Activated CD4-positive, alpha-beta T cell treated with anti-CD3 and anti-CD28 coated beads for 48 hours (primary cell): Measurements from ENCODE around the gene AKAP14.
"Not testable (repeated sequence)": the region's sequence is repeated elsewhere in the genome, so short reads cannot be mapped to it uniquely, and the experiment has no call there.

ENCODE experiments used
- DNase-seq: peaks from one replicate; pipeline ENCODE4 v3.0.0-alpha.2; 2020

AKAP14 gene

DNA sequence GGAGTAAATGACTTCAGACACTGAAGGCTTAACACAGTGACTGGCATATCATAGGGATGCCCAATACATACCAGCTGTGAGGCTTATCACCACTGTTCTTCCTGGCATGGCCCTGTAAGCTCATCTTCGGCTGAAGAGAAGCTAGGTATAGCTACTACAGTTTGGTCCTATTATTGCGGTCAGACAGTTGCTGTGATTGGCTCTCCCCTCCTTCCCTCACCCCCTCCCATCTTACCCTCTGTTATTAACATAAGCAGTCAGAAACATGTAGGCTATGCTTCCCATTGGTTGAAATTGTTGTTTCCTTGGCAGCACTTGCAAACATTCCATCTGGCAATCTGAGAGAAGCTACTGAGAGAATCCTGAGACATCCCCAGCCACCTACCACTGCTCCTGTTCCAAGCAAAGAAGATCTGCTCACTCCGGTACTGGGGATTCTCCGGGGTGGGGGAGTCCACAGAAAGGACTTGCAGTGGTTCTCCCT is at the start of gene AKAP14:
AKAP14 (plus strand) TSS at position 51 of the 484 bp plus-strand sequence. CDS start 7,331 bp downstream, outside the sequence.
- no peak for DNase-seq

DNA sequence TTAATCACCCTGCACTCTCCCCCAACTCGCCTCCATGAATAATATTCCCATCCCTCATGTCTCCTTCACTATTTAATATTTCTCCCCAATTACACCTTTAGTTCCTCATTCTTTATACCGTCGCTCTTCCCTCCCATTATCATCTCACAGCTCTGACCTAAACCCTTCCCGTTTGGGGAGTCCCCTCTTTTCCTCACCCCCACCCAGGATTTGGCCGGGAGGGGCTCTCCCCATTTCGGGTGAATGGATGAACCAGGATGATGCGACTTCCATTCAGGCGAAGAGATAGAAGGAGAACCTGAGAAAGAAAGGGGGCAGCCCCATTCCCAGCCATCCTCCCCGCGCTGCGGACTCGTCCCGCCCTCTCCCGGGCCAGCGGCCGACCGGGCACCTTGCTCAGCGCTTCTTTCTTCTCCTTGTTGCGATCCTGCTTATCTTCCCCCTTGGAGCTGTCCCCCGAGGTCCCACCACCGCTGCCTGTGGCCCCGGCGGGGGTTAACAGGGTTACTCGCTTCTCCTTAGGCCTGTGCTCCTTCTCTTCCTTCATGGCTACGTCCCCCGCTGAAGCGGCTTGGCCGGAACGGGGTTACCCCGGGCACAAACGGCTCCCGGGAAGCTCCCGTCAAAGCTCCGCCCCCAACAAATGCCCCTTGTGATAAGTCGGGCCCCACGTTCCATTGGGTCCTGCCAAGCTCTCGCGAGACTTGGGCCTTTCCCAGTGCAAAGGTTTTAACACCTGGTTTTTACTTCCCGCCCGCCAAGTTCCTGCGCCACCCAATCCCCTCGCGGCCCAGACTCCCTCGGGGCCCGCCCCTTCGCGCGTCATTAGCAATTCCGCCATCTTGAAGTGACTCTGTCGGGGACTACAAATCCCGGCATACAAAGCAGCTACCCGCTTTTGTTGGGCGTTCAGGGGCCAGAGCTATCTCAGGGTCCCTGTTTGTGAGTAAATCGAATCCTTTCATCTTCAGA is 43.0 kb upstream of the AKAP14 start, which contains the start of gene UPF3B:
UPF3B (minus strand) TSS at position 582 of the 972 bp plus-strand sequence; CDS start at position 547, 35 bp downstream.
- peak; percentile 96 for DNase-seq

DNA sequence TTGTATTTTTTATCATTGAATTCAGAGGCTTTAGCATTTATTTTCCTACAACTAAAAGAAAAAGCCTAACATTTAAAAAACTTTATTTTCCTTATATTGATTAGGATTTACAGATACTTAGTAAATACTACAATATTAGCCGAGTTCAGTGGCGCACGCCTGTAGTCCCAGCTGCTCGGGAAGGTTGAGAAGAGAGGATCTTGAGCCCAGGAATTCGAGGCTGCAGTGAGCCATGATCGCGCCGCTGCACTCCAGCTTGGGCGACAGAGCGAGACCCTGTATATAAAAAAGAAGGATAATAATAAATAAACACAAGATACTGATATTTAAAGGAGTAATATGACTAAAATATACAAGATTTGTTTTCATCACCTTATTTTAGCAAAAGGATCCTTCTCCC is 42.2 kb upstream of the AKAP14 start:
- DNase-seq = no peak

DNA sequence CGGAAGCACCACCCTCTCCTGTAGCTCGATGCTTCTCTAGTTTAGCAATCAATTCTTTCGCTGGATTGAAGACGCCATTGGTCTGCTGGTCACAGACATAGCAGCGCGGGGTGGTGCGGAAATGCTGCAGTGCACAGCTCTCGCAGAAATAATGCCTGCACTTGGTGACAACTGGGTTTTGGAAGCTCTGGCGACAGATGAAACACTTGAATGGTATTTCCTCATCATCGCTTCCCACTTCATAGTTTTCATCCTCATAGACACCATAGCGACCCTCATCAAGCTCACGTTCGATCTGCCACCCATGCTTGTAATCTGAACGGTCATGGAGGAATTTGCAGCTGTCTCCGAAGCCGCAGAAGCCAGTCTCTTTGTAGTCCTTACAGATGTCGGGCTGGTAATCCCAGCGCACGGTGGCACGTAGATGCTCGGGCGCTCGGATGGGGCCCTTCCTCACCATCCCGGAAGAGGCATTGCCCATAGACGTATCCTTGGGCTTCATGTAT is 25.0 kb upstream of the AKAP14 start:
- peak; percentile 35 for DNase-seq

DNA sequence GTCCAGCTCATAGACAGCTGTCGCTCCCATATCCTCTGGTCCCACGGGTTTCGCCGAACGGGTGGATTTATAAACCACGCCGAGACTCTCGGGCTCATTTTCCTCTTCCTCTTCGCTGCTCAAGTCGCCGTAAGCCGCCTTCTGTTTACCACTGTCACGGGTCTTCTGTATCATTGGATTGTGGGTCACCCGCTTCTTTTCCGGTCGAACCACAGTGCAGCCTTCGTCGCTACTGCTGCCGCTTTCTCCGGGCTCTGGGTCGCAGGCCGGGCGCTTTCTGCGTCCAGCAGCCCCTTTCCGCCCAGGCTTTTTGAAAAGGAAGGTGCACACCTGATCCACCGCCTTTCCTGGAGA is 24.5 kb upstream of the AKAP14 start:
- no peak for DNase-seq

DNA sequence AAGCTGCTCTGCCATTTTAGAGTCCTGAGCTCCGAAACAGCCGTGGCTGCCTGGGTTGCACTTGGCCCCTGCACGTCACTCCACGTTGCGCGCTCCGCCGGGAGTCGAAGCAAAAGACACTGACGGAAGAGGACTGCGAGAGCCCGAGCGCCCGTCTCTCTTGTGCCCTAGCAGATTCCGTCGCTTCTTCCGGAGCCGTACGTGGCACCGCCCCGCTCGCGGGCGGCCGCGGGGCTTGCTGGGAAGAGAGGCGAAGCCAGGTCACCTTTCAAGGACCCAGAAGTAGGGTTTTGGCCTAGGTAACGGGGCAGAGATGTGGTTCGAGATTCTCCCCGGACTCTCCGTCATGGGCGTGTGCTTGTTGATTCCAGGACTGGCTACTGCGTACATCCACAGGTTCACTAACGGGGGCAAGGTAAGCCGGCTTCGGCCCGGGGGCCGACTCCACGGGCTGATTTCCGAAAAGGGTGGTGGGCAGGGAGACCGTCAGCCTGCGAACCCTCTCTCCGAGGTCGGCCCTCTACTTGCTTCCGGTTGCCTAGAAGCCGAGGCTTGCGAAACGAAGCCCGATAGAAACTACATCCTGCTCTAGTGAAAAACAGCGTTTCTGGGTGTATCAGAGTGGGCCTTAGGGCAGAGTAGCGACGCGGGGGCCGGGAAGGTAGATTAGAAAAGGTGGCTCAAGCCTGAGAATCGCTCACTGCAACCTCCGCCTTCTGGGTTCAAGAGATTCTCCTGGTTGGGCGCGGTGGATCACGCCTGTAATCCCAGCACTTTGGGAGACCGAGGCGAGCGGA is 23.9 kb upstream of the AKAP14 start, which contains the start of the genes NDUFA1 and RNF113A:
NDUFA1 (plus strand) TSS at position 234 of the 797 bp plus-strand sequence; CDS start at position 314, 80 bp downstream.
RNF113A (minus strand) TSS at position 135 of the 797 bp plus-strand sequence; CDS start at position 15, 120 bp downstream.
- DNase-seq = peak; percentile 88

DNA sequence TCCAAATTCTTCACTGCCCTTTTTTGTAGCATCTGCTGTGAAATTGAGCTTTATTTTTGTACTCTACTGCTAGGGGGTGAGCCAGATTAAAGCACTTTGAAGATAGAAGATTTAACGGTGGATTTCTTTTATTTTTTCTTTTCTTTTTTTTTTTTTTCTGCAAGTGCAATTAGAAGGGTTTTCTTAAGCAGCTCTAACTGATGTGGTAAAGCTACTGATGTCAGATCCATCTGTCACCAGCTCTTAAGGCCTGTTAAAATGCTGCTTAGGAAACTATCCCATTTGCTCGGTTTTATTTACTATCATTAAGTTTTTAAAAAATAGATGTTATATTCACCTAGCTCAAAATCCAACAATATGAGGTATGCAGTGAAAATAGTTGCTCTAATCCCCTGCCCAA is 17.0 kb upstream of the AKAP14 start:
- DNase-seq = no peak

DNA sequence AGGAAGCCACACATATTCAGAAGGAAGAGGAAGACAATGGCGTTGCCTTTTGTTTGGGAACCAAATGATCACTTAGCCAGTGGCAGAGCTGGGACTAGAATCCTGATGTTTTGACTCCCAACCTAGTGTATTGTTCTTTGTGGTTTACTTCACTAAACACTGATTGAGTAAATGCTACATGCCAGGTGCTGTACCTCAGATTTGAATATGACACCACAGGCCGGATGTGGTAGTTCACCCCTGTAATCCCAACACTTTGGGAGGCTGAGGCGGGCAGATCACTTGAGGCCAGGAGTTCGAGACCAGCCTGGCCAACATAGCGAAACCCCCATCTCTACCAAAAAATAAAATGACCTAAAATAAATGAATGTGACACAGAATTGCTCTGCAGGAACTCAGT is 15.6 kb upstream of the AKAP14 start:
- DNase-seq = no peak

DNA sequence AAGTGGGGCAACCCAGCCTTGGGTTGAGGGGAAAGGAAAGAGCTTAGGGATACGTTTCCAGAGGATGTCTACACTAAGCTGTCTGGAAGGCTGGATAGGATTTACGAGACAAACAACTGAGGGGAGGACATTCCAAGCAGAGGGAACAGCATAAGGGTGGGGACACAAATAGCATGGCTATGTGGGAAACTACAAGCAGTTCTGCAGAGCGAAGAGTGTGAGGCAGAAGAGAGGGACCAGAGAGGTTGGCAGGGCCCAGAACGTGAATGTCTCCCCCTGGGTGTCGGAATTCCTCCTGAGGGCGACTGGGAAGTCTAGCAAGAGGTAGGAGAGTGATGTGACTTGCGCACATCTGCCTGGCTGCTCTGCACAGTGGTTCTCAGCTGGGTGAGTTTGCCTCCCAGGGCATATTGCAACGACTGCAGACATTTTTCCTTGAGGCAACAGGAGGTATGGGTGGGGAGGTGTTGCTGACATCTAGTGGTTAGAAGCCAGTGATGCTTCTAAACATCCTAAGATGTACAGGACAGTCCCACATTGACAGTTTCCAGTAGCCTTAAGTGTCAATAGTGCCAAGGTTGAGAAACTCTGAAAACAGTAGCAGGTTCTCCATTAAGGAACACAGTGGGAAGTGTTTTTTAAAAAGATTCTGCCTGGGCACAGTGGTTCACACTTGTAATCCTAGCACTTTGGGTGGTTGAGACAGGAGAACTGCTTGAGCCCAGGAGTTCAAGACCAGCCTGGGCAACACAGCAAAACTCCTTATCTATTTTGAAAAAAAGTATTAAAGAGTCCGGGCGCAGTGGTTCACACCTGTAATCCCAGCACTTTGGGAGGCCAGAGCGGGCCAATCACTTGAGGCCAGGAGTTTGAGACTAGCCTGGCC is 14.9 kb upstream of the AKAP14 start:
- peak; percentile 35 for DNase-seq

DNA sequence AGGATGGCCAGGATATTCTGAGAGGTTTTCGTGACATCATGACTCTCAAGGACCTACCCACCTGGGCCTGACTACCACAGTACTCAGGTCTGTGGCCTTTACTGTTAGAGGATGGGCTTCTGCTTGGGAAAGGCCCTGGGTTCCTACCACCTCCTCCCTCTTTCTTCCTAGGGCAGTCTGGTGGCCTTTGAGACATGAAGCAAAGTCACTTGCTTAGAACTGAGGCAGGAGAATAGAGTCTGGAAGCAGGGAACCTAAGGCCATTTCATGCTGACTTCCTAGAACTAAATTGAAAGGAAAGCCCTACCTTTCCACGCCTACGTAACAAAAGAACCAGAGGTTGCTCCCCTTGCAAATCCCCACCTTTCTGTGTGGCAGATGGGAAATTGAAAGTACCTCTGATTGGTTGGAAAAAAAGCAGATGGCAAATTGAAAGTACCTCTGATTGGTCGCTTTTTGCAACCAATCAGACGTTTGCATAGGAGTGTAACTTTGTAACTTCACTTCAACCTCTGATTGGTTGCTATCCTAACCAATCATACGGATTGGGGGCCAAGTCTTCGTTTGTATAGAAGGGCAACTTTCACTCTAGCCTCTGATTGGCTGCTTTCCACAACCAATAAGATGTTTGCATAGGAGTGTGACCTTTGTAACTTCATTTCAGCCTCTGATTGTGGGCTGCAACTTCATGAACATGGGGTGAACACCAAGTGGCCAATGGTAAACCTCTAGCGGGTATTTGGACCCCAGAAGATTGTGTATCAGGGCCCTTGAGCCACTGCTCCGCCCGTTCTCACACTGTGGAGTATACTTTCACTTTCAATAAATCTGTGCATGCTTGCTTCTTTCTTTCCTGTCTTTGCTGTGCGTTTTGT is 9.9 kb upstream of the AKAP14 start:
- DNase-seq = peak; percentile 9

DNA sequence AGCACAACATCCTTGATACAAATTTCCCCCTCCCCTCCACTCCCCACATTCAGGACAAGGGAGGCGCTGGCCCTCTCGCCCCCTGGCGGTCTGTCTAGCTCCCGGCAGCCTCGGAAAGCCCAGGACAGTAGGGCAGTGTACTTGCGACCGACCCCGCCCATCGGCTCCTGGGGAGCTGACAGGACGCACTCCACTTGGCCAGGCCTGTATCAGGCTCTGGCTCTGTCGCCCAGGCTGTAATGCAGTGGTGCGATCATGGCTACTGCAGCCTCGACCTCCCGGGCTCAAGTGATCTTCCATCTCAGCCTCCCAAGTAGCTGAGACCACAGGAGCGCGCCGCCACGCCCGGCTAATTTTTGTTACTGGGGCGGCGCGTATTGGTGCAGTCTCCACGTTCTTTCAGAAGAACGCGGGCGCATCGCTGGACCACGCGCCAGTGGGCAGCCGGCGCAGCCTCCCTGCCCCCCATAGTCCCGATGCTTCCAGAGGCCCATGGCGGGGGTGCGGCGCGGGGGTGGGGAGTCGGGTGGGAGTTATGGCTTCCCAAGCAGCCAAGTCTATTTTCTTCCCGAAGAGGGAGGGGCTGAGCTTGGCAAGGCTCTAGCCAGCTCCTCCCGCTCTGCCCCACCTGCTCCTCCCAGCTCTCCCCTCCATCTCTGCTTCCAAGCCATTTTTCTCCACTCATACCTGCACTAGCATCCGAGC is 7.8 kb upstream of the AKAP14 start:
- DNase-seq = peak; percentile 76

DNA sequence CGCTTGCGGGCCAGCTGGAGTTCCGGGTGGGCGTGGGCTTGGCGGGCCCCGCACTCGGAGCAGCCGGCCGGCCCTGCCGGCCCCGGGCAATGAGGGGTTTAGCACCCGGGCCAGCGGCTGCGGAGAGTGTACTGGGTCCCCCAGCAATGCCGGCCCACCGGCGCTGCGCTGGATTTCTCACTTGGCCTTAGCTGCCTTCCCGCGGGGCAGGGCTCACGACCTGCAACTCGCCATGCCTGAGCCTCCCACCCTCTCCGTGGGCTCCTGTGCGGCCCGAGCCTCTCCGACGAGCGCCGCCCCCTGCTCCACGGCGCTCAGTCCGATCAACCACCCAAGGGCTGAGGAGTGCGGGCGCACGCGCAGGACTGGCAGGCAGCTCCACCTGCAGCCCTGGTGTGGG is 5.1 kb upstream of the AKAP14 start:
- DNase-seq = not testable (repeated sequence)

DNA sequence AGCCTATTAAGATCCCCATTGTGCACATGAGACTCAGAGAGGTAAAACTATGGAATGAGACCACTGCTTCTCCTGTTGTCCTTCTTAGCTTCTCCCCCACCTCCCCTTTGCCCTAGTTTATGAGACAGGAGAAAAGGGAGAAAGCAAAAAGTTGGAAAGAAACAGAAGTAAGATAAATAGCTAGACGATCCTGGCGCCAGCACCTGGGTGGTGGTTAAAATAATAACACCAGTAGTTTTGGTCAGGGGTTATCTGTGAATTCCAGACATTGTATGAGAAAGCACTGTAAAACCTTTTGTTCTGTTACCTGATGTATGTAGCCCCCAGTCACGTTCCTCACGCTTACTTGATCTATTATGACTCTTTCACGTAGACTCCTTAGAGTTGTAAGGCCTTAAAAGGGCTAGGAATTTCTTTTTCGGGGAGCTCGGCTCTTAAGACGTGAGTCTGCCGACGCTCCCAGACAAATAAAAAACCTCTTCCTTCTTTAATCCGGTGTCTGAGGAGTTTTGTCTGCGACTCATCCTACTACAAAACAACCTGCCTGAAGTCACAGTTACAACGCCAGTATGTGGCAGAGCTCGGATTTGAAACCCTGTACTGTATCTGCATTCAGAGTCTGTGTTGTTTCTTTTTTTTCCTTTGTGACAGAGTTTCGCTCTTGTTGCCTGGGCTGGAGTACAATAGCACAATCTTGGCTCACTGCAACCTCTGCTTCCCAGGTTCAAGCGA is 3.6 kb upstream of the AKAP14 start:
- DNase-seq = not testable (repeated sequence)

DNA sequence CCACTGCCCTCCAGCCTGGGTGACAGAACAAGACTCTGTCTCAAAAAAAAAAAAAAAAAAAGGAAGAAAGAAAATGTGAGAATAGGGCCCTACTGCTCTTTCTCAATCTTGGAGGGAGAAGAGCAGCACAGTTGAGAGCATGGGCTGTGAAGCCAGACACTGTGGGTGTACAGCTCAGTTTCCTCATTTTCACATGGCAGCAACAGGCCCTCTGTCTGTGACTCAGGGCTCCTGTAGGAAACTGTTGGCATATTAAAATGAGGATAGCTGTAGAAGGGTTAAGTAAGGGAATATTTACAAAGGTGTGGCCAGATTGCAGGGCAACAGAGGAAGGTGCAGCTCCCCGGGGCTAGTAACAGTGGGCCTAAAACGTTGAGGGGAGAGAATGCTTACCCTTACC is 3.4 kb downstream of the AKAP14 start:
- no peak for DNase-seq

DNA sequence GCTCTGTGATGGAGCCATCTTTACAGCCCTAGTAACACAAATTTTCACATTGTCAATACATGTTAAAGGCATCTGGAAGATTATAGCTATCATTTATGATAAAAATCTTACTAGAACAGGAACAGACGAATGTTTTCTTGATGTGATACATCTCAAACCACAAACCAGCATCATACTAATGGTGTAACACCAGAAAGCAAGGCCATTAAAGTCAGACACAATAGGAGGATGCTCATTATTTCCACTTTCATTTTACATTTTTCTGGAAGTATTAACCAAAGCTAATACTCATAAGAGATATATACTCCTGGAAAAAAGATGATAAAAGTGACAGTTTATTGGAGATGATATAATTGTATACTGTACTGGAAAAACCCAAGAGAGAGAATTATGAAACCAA is 5.3 kb downstream of the AKAP14 start:
- no peak for DNase-seq

DNA sequence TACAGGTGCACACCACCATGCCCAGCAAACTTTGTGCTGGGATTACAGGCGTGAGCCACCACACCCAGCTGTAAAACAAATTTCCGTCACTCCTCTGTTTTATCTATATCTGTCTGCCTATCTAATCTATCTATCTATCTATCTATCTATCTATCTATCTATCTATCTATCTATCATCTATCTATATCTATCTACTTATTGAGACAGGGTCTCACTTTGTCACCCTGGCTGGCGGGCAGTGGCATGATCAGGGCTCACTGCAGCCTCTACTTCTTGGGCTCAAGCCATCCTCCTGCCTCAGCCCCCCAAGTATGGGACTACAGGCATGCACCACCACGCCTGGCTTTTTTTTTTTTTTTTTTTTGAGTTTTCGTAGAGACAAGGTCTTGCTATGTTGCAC is 20.6 kb downstream of the AKAP14 start:
- DNase-seq = no peak

DNA sequence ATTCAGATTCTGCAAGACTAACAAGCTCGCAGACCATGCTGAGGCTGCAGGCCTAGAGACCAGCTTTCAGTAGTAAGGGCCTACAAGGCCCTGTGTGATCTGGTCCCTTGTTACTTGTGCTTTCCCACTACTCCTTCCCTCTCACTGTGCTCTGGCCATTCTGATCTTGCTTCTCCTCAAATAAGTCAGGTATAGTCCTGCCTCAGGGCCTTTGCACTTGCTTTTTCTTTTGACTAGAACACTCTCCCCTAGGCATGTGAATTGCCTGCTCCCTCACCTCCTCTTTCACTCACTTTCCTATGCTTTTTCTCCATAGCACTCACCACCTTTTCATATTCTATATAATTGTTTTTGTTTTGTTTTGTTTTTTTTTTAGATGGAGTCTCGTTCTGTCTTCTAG is 22.2 kb downstream of the AKAP14 start:
- no peak for DNase-seq

DNA sequence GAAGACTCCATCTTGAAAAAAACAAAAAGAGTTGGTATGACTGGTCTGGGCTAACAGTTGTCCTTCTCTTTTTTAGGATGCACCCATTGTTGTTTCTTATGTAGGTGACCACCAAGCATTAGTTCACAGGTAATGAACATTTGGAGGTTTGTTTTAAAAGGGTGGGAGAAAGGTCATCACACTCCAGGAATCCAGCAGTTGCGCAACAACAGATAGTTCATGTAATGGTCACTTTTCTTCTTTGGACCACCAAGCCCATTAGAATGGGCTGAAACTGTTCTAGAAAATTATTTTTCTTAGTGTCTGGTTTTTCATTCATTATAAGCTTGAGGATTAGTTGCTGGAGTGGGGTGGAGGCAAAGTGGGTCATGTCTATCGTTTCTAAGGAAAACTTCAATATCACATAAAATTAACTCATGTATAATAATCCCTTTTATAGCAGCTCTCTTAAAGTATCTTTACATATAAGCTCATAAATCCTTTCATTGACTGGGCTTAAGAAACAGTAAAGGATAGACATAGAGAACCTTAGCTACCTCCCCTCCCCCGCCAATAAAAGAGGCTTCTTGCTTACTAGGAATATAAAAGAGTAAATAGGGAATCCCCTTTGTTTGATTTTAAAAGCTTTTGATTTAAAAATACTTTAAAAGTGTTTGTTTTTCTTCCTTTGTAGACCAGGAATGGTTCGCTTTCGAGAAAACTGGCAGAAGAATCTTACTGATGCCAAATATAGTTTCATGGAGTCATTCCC is 24.3 kb downstream of the AKAP14 start:
- no peak for DNase-seq

DNA sequence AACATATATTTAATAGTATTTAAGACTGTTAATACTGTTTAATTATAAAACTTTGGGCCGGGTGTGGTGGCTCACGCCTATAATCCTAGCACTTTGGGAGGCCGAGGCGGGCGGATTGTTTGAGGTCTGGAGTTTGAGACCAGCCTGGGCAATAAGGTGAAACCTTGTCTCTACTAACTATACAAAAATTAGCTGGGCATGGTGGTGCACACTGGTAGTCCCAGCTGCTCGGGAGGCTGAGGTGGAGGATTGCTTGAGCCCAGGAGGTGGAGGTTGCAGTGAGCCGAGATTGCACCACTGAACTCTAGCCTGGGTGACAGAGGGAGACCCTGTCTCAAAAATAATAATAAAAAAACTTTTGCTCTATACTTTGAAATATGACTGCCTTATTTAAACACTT is 26.7 kb downstream of the AKAP14 start:
- DNase-seq = not testable (repeated sequence)
